B cell (primary cell): ENCODE data around the gene DIPK2A. TPM values are rescaled to one million over a fixed set of nuclear protein-coding genes. Genes with fewer than 3 reads are reported as not detected.

Experiments used
- ATAC-seq: fragments of 200-7000 bp; cut with Tn5 transposase; one replicate; pipeline ENCODE4 v1.10.0; 2021; ENCODE audit warnings: low read depth, mild to moderate bottlenecking, moderate number of reproducible peaks, moderate library complexity
- CTCF ChIA-PET: fragments of 350-600 bp; sonication (Branson Sonifier 250); formaldehyde crosslinking; loops from one replicate; lab custom pipeline; 2021; ENCODE audit warnings: antibody characterized with exemption, inconsistent platforms; lab: Charles Lee
- POLR2A ChIA-PET: fragments of 350-600 bp; sonication (Branson Sonifier 250); formaldehyde crosslinking; loops from one replicate; lab custom pipeline; 2021; ENCODE audit warnings: antibody characterized with exemption; lab: Charles Lee
- DNase-seq: peaks from one replicate; pipeline ENCODE4 v3.0.0; 2013
- H2AFZ ChIP-seq: 2 replicates; pipeline ENCODE4 v1.6.1; 2012; ENCODE audit warnings: mild to moderate bottlenecking, low read depth, low read length; ENCODE audit not compliant: insufficient read depth, poor library complexity, severe bottlenecking
- H3K27ac ChIP-seq, 2 donors: 1 replicate in 1 of 2; 2 replicates in 1 of 2; pipeline ENCODE4 v1.5.1; 2012 to 2013; ENCODE audit warnings: low read length in 2 of 2, mild to moderate bottlenecking in 2 of 2, moderate library complexity in 1 of 2
- H3K27me3 ChIP-seq, 4 experiments: fragments of 200-600 bp in 1 of 4; sonication (generic) in 1 of 4; replicated peaks in 1 of 4; 1 replicate in 2 of 4; 2 replicates in 2 of 4; pipeline versions ENCODE4 v1.6.1 to v1.7.0; 2013 to 2016; ENCODE audit warnings: low read length in 3 of 4, mild to moderate bottlenecking in 2 of 4, mixed read lengths in 1 of 4, moderate library complexity in 1 of 4; ENCODE audit not compliant: insufficient read depth in 4 of 4, control insufficient read depth in 3 of 4; ENCODE audit errors: control extremely low read depth in 1 of 4
- H3K36me3 ChIP-seq, 2 experiments: replicated peaks in 1 of 2; 1 replicate in 1 of 2; 2 replicates in 1 of 2; pipeline versions ENCODE4 v1.6.1 to v1.7.1; 2013; ENCODE audit warnings: low read length in 1 of 2; ENCODE audit not compliant: insufficient read depth in 2 of 2, control insufficient read depth in 1 of 2; ENCODE audit errors: control extremely low read depth in 1 of 2, extremely low read depth in 1 of 2
- H3K4me1 ChIP-seq, 2 donors: fragments of 200-600 bp in 1 of 2; sonication (generic) in 1 of 2; 1 replicate in 1 of 2; 2 replicates in 1 of 2; pipeline versions ENCODE4 v1.5.1 to v1.6.1; 2013 to 2017; ENCODE audit warnings: low read length in 2 of 2; ENCODE audit not compliant: control insufficient read depth in 2 of 2, insufficient read depth in 2 of 2
- H3K4me2 ChIP-seq: replicated peaks from 2 replicates; pipeline ENCODE3; 2012; ENCODE audit warnings: mild to moderate bottlenecking, low read depth, low read length; ENCODE audit not compliant: poor library complexity, severe bottlenecking
- H3K4me3 ChIP-seq, 5 experiments: fragments of 200-600 bp in 1 of 5; sonication (generic) in 1 of 5; 1 replicate in 3 of 5; 2 replicates in 2 of 5; pipeline versions ENCODE4 v1.5.1 to v1.7.0; 2011 to 2016; ENCODE audit warnings: low read length in 4 of 5, mild to moderate bottlenecking in 4 of 5, low read depth in 2 of 5, control low read depth in 1 of 5, moderate library complexity in 1 of 5; ENCODE audit not compliant: insufficient read depth in 1 of 5; ENCODE audit errors: control extremely low read depth in 1 of 5, extremely low read depth in 1 of 5
- H3K79me2 ChIP-seq: fragments of 200-600 bp; sonication (generic); one replicate; pipeline ENCODE4 v1.6.0; 2016; ENCODE audit warnings: low read length; ENCODE audit not compliant: control insufficient read depth, insufficient read depth
- H3K9ac ChIP-seq: fragments of 200-600 bp; sonication (generic); 2 replicates; pipeline ENCODE4 v1.6.1; 2017; ENCODE audit warnings: mild to moderate bottlenecking, low read length, moderate library complexity
- H3K9me3 ChIP-seq, 3 donors: one replicate each; pipeline versions ENCODE4 v1.6.1 to v1.7.1; 2013; ENCODE audit warnings: low read length in 2 of 3; ENCODE audit not compliant: control insufficient read depth in 2 of 3, insufficient read depth in 1 of 3; ENCODE audit errors: control extremely low read depth in 1 of 3
- H4K20me1 ChIP-seq: 2 replicates; pipeline ENCODE4 v1.6.0; 2012; ENCODE audit warnings: mild to moderate bottlenecking, low read length; ENCODE audit not compliant: insufficient read depth, control insufficient read depth, poor library complexity, severe bottlenecking
- H3K27ac Mint-ChIP-seq: one replicate; pipeline ENCODE4 v1.8.0; 2021; ENCODE audit warnings: mixed read lengths
- H3K27me3 Mint-ChIP-seq: one replicate; pipeline ENCODE4 v1.8.0; 2021; ENCODE audit warnings: mixed read lengths
- H3K4me1 Mint-ChIP-seq: one replicate; pipeline ENCODE4 v1.8.0; 2021; ENCODE audit warnings: mixed read lengths
- H3K4me3 Mint-ChIP-seq: one replicate; pipeline ENCODE4 v1.8.0; 2021; ENCODE audit warnings: mixed read lengths
- H3K9me3 Mint-ChIP-seq: one replicate; pipeline ENCODE4 v1.8.0; 2022; ENCODE audit warnings: mixed read lengths; ENCODE audit not compliant: insufficient read depth
- EZH2 ChIP-seq: IDR thresholded peaks from 2 replicates; pipeline ENCODE4 v1.6.1; 2012; ENCODE audit warnings: borderline replicate concordance, low read depth, mild to moderate bottlenecking, moderate library complexity, low read length; ENCODE audit not compliant: insufficient read depth, poor library complexity, severe bottlenecking
- WGBS: methylation state at CpG from one replicate; pipeline ENCODE4 v1.1.5; 2013; ENCODE audit warnings: missing lambda C conversion rate; ENCODE audit not compliant: insufficient coverage; 5-methylcytosine and 5-hydroxymethylcytosine counted together
- intact Hi-C: fragments of 100-400 bp; cut with micrococcal nuclease; formaldehyde crosslinking; loops from one replicate; pipeline ENCODE4 v1.10.0; 2022
- polyA plus RNA-seq: library from polyadenylated mRNA; depleted of rRNA; stranded (reverse); fragments of >200 nt; gene quantifications from 2 replicates; pipeline ENCODE4 v1.2.3, GENCODE V29; 2012
- total RNA-seq, 2 donors: library from RNA; stranded (reverse); fragments of 120-200 nt in 1 of 2; gene quantifications; 1 replicate in 1 of 2; 2 replicates in 1 of 2; pipeline versions ENCODE4 v1.2.3 to v1.2.4, GENCODE V29; 2013 to 2022
- TF ChIP-seq, protein P1 (sequence below): fragments of 200-600 bp; IDR thresholded peaks from one replicate; pipeline ENCODE4 v1.8.0; 2022; ENCODE audit warnings: antibody characterized with exemption, mild to moderate bottlenecking

DIPK2A gene
- total and polyA plus RNA-seq, 2 donors (not counting 1 experiment from before 2014, with no cell fraction given), result 16.3 to 55.3 TPM

DNA sequence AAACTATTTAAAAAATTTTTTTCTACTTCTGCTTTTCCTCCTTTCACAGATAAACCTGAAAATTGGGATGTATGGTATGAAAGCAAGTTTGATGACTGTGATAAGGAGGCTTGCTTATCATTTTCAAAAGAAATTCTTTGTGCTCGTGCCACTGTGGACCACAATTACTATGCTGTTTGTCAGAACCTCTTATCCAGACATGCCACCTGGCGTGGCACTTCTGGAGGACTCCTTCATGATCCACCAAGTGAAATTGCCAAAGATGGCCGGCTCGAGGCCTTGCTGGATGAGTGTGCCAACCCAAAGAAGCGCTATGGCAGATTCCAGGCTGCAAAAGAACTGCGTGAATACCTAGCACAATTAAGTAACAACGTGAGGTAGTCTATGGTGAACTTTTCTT is 17.8 kb downstream of the DIPK2A start:
- no peak overlapping the region for H3K4me2 ChIP-seq
- 98% methylated on average over 5 of the region's 7 CpGs for WGBS
- CTCF ChIA-PET, result no interaction called here
- no peaks in the 10 kb centered on the region for H3K27me3 Mint-ChIP-seq
- H3K4me1 Mint-ChIP-seq, result peaks cover 38% of the 10 kb centered on the region
- H3K4me1 ChIP-seq, result no peaks in the 10 kb centered on the region
- H3K9me3 Mint-ChIP-seq, result no peaks in the 10 kb centered on the region
- H3K4me3 ChIP-seq, result no peak overlapping the region
- H3K9ac ChIP-seq, result no peak overlapping the region
- H3K9me3 ChIP-seq, result peaks cover 0 to 1% (median 0%) of the 10 kb centered on the region in 3 donors
- no peak overlapping the region for H3K27ac ChIP-seq
- ATAC-seq, result no peak
- no peak overlapping the region for H3K4me3 Mint-ChIP-seq
- no peak overlapping the region for H3K27ac Mint-ChIP-seq
- peaks cover 8 to 31% of the 10 kb centered on the region in 2 experiments for H3K36me3 ChIP-seq
- H4K20me1 ChIP-seq, result peaks cover 34% of the 10 kb centered on the region
- intact Hi-C loops, result no loop called here
- POLR2A ChIA-PET, result no interaction called here
- no peak for DNase-seq
- H2AFZ ChIP-seq, result no peak overlapping the region
- peaks cover 39% of the 10 kb centered on the region for H3K79me2 ChIP-seq
- no peak for TF ChIP-seq EZH2
- TF ChIP-seq, protein P1, sequence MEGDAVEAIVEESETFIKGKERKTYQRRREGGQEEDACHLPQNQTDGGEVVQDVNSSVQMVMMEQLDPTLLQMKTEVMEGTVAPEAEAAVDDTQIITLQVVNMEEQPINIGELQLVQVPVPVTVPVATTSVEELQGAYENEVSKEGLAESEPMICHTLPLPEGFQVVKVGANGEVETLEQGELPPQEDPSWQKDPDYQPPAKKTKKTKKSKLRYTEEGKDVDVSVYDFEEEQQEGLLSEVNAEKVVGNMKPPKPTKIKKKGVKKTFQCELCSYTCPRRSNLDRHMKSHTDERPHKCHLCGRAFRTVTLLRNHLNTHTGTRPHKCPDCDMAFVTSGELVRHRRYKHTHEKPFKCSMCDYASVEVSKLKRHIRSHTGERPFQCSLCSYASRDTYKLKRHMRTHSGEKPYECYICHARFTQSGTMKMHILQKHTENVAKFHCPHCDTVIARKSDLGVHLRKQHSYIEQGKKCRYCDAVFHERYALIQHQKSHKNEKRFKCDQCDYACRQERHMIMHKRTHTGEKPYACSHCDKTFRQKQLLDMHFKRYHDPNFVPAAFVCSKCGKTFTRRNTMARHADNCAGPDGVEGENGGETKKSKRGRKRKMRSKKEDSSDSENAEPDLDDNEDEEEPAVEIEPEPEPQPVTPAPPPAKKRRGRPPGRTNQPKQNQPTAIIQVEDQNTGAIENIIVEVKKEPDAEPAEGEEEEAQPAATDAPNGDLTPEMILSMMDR, result no peak
- H3K27me3 ChIP-seq, result no peaks in the 10 kb centered on the region

DNA sequence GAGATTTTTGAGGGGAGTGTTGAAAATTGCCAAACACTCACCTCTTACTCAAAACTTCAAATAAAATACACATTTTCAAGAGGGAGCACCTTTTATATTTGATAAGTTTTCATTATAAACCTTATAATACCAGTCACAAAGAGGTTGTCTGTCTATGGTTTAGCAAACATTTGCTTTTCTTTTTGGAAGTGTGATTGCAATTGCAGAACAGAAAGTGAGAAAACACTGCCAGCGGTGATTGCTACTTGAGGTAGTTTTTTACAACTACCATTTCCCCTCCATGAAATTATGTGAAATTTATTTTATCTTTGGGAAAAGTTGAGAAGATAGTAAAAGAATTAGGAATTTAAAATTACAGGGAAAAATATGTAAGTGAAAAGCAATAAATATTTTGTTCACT is 20.1 kb downstream of the DIPK2A start:
- no peaks in the 10 kb centered on the region for H3K27me3 Mint-ChIP-seq
- ChIA-PET POLR2A (no interaction called here), CTCF (interaction anchor here (1.0 to 1.2 kb wide), 3 partner anchors 16 to 20 kb away, joined by 3 to 5 read pairs (median 3); partner anchors contain the start of gene DIPK2A)
- DNase-seq (no peak), ATAC-seq (no peak)
- no peak overlapping the region for H3K27ac Mint-ChIP-seq
- H3K9ac ChIP-seq, result no peak overlapping the region
- no peak overlapping the region for H2AFZ ChIP-seq
- H3K79me2 ChIP-seq, result peaks cover 21% of the 10 kb centered on the region
- H3K9me3 Mint-ChIP-seq, result no peaks in the 10 kb centered on the region
- H3K4me3 Mint-ChIP-seq, result no peak overlapping the region
- H3K4me1 ChIP-seq, result no peaks in the 10 kb centered on the region
- H3K36me3 ChIP-seq, result peaks cover 8 to 31% of the 10 kb centered on the region in 2 experiments
- H3K27ac ChIP-seq, result no peak overlapping the region
- TF ChIP-seq, protein P1, result no peak
- TF ChIP-seq EZH2, result no peak
- H3K4me1 Mint-ChIP-seq, result peaks cover 31% of the 10 kb centered on the region
- H4K20me1 ChIP-seq, result peaks cover 27% of the 10 kb centered on the region
- H3K4me3 ChIP-seq, result no peak overlapping the region
- H3K4me2 ChIP-seq, result no peak overlapping the region
- no CpG with 5 or more reads among the region's 1 CpG for WGBS
- no peaks in the 10 kb centered on the region for H3K27me3 ChIP-seq
- H3K9me3 ChIP-seq, result peaks cover 0 to 1% (median 0%) of the 10 kb centered on the region in 3 donors
- intact Hi-C loops, result no loop called here
